Right lobe of liver (tissue), 6 donors: ENCODE data around the gene PELI2. TPM values are rescaled to one million over a fixed set of nuclear protein-coding genes. Genes with fewer than 3 reads are reported as not detected.

Experiments
- ATAC-seq, 4 donors: fragments of 200-7000 bp; cut with Tn5 transposase; one replicate each; pipeline ENCODE4 v1.9.1; 2020; ENCODE audit warnings: mild to moderate bottlenecking in 4 of 4, moderate library complexity in 4 of 4
- DNase-seq, 3 donors: peaks; one replicate each; pipeline ENCODE4 v3.0.0-alpha.2; 2020
- H3K27ac ChIP-seq, 3 donors: fragments of 200-600 bp; one replicate each; pipeline ENCODE4 v1.8.0; 2022
- H3K27me3 ChIP-seq, 2 donors: fragments of 200-600 bp; one replicate each; pipeline ENCODE4 v1.8.0; 2022
- H3K36me3 ChIP-seq, 4 donors: fragments of 200-600 bp; sonication (generic) in 1 of 4; one replicate each; pipeline versions ENCODE4 v1.5.1 to v1.8.0; 2017 to 2022; ENCODE audit warnings: control low read depth in 1 of 4
- H3K4me1 ChIP-seq, 4 donors: fragments of 200-600 bp; sonication (generic) in 1 of 4; one replicate each; pipeline versions ENCODE4 v1.5.1 to v1.8.0; 2017 to 2022; ENCODE audit warnings: control low read depth in 1 of 4
- H3K4me3 ChIP-seq, 3 donors: fragments of 200-600 bp; one replicate each; pipeline ENCODE4 v1.8.0; 2022
- H3K9me3 ChIP-seq, 4 donors: fragments of 200-600 bp; sonication (generic) in 1 of 4; one replicate each; pipeline versions ENCODE4 v1.5.1 to v1.8.0; 2017 to 2022; ENCODE audit warnings: control low read depth in 1 of 4
- POLR2A ChIP-seq: fragments of 450-650 bp; IDR thresholded peaks from one replicate; pipeline ENCODE4 v1.6.1; 2017; ENCODE audit warnings: antibody characterized with exemption, mild to moderate bottlenecking
- WGBS: methylation state at CpG from one replicate; pipeline ENCODE4 v1.1.6; 2018; ENCODE audit warnings: low coverage, low lambda C conversion rate; ENCODE audit not compliant: insufficient coverage; ENCODE audit errors: missing lambda C conversion rate; 5-methylcytosine and 5-hydroxymethylcytosine counted together
- intact Hi-C, 2 donors: fragments of 100-400 bp; cut with DNase I; formaldehyde crosslinking; loops; one replicate each; pipeline versions ENCODE4 v1.11.2 to v1.14.1; 2022
- total RNA-seq, 6 experiments: library from RNA; depleted of rRNA in 2 of 6; stranded (reverse); fragments of >200 nt in 2 of 6; fragmentation: NEBNext Ultra II Directional in 3 of 6; extraction: Animal tissue kit (Norgen Biotek cat#: 25700) in 3 of 6; gene quantifications; one replicate each; pipeline versions ENCODE4 v1.1.0 to v1.2.4, GENCODE V29; 2016 to 2023
- TF ChIP-seq, protein P1 (sequence below), 4 donors: fragments of 200-600 bp in 3 of 4; fragments of 450-650 bp in 1 of 4; IDR thresholded peaks; one replicate each; pipeline versions ENCODE4 v1.5.1 to v1.8.0; 2016 to 2022; ENCODE audit warnings: antibody characterized with exemption in 4 of 4, mild to moderate bottlenecking in 2 of 4
- donor health status: DM: no; HTN: yes; CAD: no.
- donor health status: DM: no; HTN: no; CAD: no.
- donor health status: DM: no; HTN: no; CAD: no.
- donor health status: DM: no; HTN: yes; CAD: no.
- donor health status: DM: no; HTN: yes; CAD: no.

PELI2 gene
- total RNA-seq, 6 experiments from 2014 or later = 1.1 to 3.2 (median 1.9) TPM

DNA sequence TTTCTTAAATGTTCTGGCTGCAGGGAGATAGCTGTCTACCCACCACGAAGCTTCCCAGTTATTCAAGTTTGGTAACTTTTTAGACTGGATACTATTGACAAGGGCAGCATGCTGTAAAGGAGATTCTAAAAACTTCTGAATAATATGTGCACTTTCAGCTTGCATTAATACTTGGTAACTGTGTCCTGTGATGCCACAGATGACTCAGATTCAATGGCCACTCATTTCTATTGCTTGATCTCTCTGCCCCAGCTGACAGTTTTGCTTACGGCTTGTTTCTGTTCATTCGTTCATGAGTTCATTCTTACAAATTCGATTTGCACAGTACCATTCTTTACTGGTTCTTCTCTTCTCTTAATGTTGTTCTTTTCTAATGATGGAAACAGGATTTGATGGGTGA is 142.8 kb downstream of the PELI2 start:
- Histone ChIP-seq H3K4me1 (no peaks in the 10 kb centered on the region), H3K27ac (no peak overlapping the region), H3K9me3 (no peaks in the 10 kb centered on the region), H3K27me3 (no peaks in the 10 kb centered on the region), H3K36me3 (no peaks in the 10 kb centered on the region), H3K4me3 (no peak overlapping the region)
- intact Hi-C loops = no loop called here
- TF ChIP-seq POLR2A = no peak
- TF ChIP-seq, protein P1, sequence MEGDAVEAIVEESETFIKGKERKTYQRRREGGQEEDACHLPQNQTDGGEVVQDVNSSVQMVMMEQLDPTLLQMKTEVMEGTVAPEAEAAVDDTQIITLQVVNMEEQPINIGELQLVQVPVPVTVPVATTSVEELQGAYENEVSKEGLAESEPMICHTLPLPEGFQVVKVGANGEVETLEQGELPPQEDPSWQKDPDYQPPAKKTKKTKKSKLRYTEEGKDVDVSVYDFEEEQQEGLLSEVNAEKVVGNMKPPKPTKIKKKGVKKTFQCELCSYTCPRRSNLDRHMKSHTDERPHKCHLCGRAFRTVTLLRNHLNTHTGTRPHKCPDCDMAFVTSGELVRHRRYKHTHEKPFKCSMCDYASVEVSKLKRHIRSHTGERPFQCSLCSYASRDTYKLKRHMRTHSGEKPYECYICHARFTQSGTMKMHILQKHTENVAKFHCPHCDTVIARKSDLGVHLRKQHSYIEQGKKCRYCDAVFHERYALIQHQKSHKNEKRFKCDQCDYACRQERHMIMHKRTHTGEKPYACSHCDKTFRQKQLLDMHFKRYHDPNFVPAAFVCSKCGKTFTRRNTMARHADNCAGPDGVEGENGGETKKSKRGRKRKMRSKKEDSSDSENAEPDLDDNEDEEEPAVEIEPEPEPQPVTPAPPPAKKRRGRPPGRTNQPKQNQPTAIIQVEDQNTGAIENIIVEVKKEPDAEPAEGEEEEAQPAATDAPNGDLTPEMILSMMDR (IDR thresholded peaks at IDR 0.05) = no peak
- DNase-seq (no peak), ATAC-seq (no peak)
- 68% methylated on average over 4 of the region's 4 CpGs for WGBS

DNA sequence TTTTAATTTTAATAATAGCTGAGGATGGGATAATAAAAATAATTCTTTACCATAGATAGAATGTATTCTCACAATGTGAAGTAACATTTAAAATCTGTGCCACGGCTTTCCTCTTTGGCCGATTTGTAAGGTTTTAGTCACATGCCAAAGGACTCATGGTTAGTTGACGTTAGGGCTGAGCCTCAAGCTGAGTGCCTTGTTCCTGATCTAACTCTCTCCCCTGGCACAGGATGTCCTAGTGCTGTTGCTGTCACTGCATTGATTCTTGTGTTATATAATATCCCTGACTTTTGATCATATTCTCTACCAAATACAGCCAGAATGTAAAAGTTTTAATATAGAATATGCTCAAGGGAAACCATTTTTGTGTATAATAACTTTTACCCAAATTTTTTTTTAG is 144.3 kb downstream of the PELI2 start:
- no peak for TF ChIP-seq POLR2A
- TF ChIP-seq, protein P1 (IDR thresholded peaks at IDR 0.05) = no peak
- Histone ChIP-seq H3K36me3 (no peaks in the 10 kb centered on the region), H3K4me3 (no peak overlapping the region), H3K27me3 (no peaks in the 10 kb centered on the region), H3K9me3 (no peaks in the 10 kb centered on the region), H3K27ac (no peak overlapping the region), H3K4me1 (no peaks in the 10 kb centered on the region)
- DNase-seq = no peak
- intact Hi-C loops = no loop called here
- 69% methylated on average over 3 of the region's 3 CpGs for WGBS
- ATAC-seq = no peak

DNA sequence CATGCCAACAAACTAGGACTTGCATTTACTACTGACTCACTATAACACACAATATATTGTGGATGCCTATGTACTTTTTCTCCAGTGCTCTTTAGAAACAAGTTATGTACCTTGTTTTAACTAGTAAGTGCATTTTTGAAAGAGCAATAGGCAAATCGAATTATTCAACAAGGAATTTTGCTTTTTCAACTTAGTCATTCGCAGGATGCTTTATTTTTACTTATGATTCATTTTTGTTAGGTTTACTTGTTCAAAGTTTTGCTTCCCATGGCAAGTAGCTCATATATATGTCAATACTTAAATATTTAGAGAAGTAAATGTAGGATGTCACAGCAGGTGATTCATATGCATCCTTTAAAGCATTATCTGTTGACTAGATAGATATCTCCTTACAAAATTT is 149.8 kb downstream of the PELI2 start:
- DNase-seq (no peak), ATAC-seq (no peak)
- 79% methylated on average over 2 of the region's 2 CpGs for WGBS
- Histone ChIP-seq H3K27me3 (no peaks in the 10 kb centered on the region), H3K4me3 (no peak overlapping the region), H3K36me3 (no peaks in the 10 kb centered on the region), H3K9me3 (no peaks in the 10 kb centered on the region), H3K27ac (no peak overlapping the region), H3K4me1 (no peaks in the 10 kb centered on the region)
- intact Hi-C loops = no loop called here
- TF ChIP-seq, protein P1 (IDR thresholded peaks at IDR 0.05) = no peak
- TF ChIP-seq POLR2A = no peak

DNA sequence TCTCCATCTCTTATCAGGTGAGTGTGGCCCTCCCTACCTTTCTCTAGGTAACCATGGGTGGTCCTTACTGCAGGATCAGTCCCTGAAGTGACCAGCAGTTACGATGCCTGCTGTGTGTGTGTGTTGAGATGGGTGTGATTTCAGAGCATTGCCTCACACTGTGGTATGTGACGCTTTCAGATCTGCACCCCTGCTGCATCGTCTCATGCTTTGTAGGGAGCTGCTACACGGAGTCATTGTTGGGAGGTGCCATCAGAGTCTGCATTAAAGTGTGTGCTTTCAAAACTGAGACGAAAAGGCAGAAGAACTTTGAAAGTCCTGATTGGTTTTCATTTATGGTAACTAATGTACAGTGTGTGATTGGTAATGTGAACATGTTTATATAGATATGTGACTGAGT is 150.5 kb downstream of the PELI2 start:
- H3K36me3 ChIP-seq = no peaks in the 10 kb centered on the region
- no peak for TF ChIP-seq POLR2A
- TF ChIP-seq, protein P1 (IDR thresholded peaks at IDR 0.05) = no peak
- no peaks in the 10 kb centered on the region for H3K4me1 ChIP-seq
- no peaks in the 10 kb centered on the region for H3K9me3 ChIP-seq
- intact Hi-C loops = no loop called here
- H3K27me3 ChIP-seq = no peaks in the 10 kb centered on the region
- WGBS = 74% methylated on average over 4 of the region's 5 CpGs
- DNase-seq (no peak), ATAC-seq (no peak)
- H3K27ac ChIP-seq = no peak overlapping the region
- no peak overlapping the region for H3K4me3 ChIP-seq

DNA sequence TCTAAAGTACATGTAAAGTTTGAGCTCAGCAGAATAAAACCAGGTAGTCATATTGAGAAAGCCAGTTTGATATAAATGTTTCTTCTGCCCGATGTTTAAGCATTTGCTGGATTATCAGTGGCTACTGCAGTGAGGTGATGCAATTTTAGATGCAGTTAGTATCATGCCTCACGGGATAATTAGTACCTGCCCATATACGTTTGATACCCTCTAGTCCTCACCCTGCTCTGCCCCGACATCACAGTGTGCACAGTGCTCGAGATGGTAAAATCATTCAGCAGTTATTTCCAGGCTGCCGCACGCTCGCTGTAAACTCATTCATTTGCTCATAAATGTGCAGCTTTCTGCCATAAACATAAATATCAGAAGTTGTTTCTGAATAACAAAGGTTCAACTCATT is 152.7 kb downstream of the PELI2 start:
- DNase-seq (no peak), ATAC-seq (no peak)
- WGBS = 81% methylated on average over 8 of the region's 8 CpGs
- H3K9me3 ChIP-seq = no peaks in the 10 kb centered on the region
- H3K4me1 ChIP-seq = no peaks in the 10 kb centered on the region
- intact Hi-C loops = no loop called here
- H3K36me3 ChIP-seq = no peaks in the 10 kb centered on the region
- H3K27ac ChIP-seq = no peak overlapping the region
- no peaks in the 10 kb centered on the region for H3K27me3 ChIP-seq
- no peak overlapping the region for H3K4me3 ChIP-seq
- no peak for TF ChIP-seq POLR2A
- TF ChIP-seq, protein P1 (IDR thresholded peaks at IDR 0.05) = no peak
